GM23338 (cell line): Measurements from ENCODE around the gene IRF8. TPM values are rescaled to one million over a fixed set of nuclear protein-coding genes. Genes with fewer than 3 reads are reported as not detected.

Experiments used
- ATAC-seq: fragments of 200-7000 bp; cut with Tn5 transposase; 3 replicates; pipeline ENCODE4 v1.9.1; 2020
- DNase-seq: peaks from one replicate; pipeline ENCODE4 v3.0.0-alpha.2; 2015; ENCODE audit warnings: low spot score
- H2AFZ ChIP-seq: fragments of 200-600 bp; sonication (generic); 2 replicates; pipeline ENCODE4 v1.8.0; 2016; ENCODE audit warnings: antibody characterized with exemption, mild to moderate bottlenecking, moderate library complexity
- H3F3A ChIP-seq: fragments of 200-600 bp; sonication (generic); replicated peaks from 2 replicates; pipeline ENCODE4 v1.8.0; 2017; ENCODE audit warnings: antibody characterized with exemption, mixed run types, low read depth
- H3K27ac ChIP-seq: fragments of 200-600 bp; sonication (generic); 2 replicates; pipeline ENCODE4 v1.6.1; 2016; ENCODE audit warnings: low read depth
- H3K27me3 ChIP-seq: fragments of 200-600 bp; sonication (generic); 2 replicates; pipeline ENCODE4 v1.8.0; 2016; ENCODE audit warnings: mild to moderate bottlenecking, mixed run types, moderate library complexity; ENCODE audit not compliant: insufficient read depth
- H3K36me3 ChIP-seq: fragments of 200-600 bp; sonication (generic); 2 replicates; pipeline ENCODE4 v1.8.0; 2016; ENCODE audit warnings: mild to moderate bottlenecking; ENCODE audit not compliant: insufficient read depth
- H3K4me1 ChIP-seq: fragments of 200-600 bp; sonication (generic); 2 replicates; pipeline ENCODE4 v1.8.0; 2016; ENCODE audit warnings: mild to moderate bottlenecking, moderate library complexity; ENCODE audit not compliant: insufficient read depth
- H3K4me2 ChIP-seq: fragments of 200-600 bp; sonication (generic); 2 replicates; pipeline ENCODE4 v1.7.1; 2017; ENCODE audit warnings: mixed run types
- H3K4me3 ChIP-seq: fragments of 200-600 bp; sonication (generic); 2 replicates; pipeline ENCODE4 v1.6.1; 2016; ENCODE audit warnings: mixed run types
- H3K79me2 ChIP-seq: fragments of 200-600 bp; sonication (generic); replicated peaks from 2 replicates; pipeline ENCODE4 v1.8.0; 2017; ENCODE audit warnings: mild to moderate bottlenecking; ENCODE audit not compliant: insufficient read depth
- H3K9me2 ChIP-seq: fragments of 200-600 bp; sonication (generic); 2 replicates; pipeline ENCODE4 v1.8.0; 2017; ENCODE audit not compliant: insufficient read depth
- H4K20me1 ChIP-seq: fragments of 200-600 bp; sonication (generic); replicated peaks from 2 replicates; pipeline ENCODE4 v1.8.0; 2017; ENCODE audit warnings: mild to moderate bottlenecking; ENCODE audit not compliant: insufficient read depth
- H3K27ac Mint-ChIP-seq: 2 replicates; pipeline ENCODE4 v1.8.0; 2020; ENCODE audit warnings: inconsistent platforms, mild to moderate bottlenecking, moderate library complexity, mixed read lengths
- H3K27me3 Mint-ChIP-seq: 3 replicates; pipeline ENCODE4 v1.8.0; 2022; ENCODE audit warnings: low read depth, mild to moderate bottlenecking, moderate library complexity, mixed read lengths, inconsistent platforms; ENCODE audit not compliant: insufficient read depth, poor library complexity
- H3K36me3 Mint-ChIP-seq: 3 replicates; pipeline ENCODE4 v1.8.0; 2021; ENCODE audit warnings: low read depth, mild to moderate bottlenecking, inconsistent platforms, moderate library complexity, mixed read lengths
- H3K4me1 Mint-ChIP-seq: 3 replicates; pipeline ENCODE4 v1.8.0; 2020; ENCODE audit warnings: mild to moderate bottlenecking, inconsistent platforms, mixed read lengths
- H3K4me3 Mint-ChIP-seq: 3 replicates; pipeline ENCODE4 v1.8.0; 2021; ENCODE audit warnings: moderate library complexity, mild to moderate bottlenecking, inconsistent platforms, mixed read lengths
- H3K9me3 Mint-ChIP-seq: 3 replicates; pipeline ENCODE4 v1.8.0; 2020; ENCODE audit warnings: moderate library complexity, mild to moderate bottlenecking, inconsistent platforms, mixed read lengths
- EZH2 ChIP-seq: fragments of 200-600 bp; sonication (generic); IDR thresholded peaks from one replicate; pipeline ENCODE4 v1.8.0; 2017; ENCODE audit warnings: antibody characterized with exemption, mild to moderate bottlenecking, low read depth; ENCODE audit not compliant: unreplicated experiment
- EZH2phosphoT487 ChIP-seq: fragments of 200-600 bp; sonication (generic); IDR thresholded peaks from one replicate; pipeline ENCODE4 v1.8.1; 2018; ENCODE audit warnings: antibody characterized with exemption; ENCODE audit not compliant: unreplicated experiment
- JUNB ChIP-seq: IDR thresholded peaks from one replicate; pipeline ENCODE4 v1.6.1; 2016; ENCODE audit warnings: antibody characterized with exemption; ENCODE audit not compliant: unreplicated experiment
- NANOG ChIP-seq: IDR thresholded peaks from 2 replicates; pipeline ENCODE4 v1.6.1; 2016; ENCODE audit warnings: antibody characterized with exemption, borderline replicate concordance
- POLR2AphosphoS5 ChIP-seq: IDR thresholded peaks from 2 replicates; pipeline ENCODE4 v1.6.1; 2016; ENCODE audit warnings: antibody characterized with exemption, low read depth
- STAT1 ChIP-seq: IDR thresholded peaks from one replicate; pipeline ENCODE4 v1.6.1; 2016; ENCODE audit warnings: antibody characterized with exemption; ENCODE audit not compliant: unreplicated experiment
- ZNF114 ChIP-seq: fragments of 250-450 bp; sonication (Bioruptor Pico); IDR thresholded peaks from 2 replicates; pipeline ENCODE4 v1.5.0; 2020; ENCODE audit warnings: mild to moderate bottlenecking, moderate library complexity
- ZNF462 ChIP-seq: fragments of 250-450 bp; sonication (Bioruptor Pico); IDR thresholded peaks from 2 replicates; pipeline ENCODE4 v1.5.0; 2020; ENCODE audit warnings: mild to moderate bottlenecking, moderate library complexity
- polyA plus RNA-seq: library from polyadenylated mRNA; unstranded; fragments of >200 nt; fragmentation: Nextera tagmentation; extraction: Ambion mirVana; gene quantifications from 2 replicates; pipeline ENCODE4 v1.2.1, GENCODE V29; 2016
- total RNA-seq: library from RNA; depleted of rRNA; stranded (reverse); fragments of >200 nt; shearing (Covaris generic); gene quantifications from 2 replicates; pipeline ENCODE4 v1.2.3, GENCODE V29; 2014
- TF ChIP-seq, protein P1 (sequence below): IDR thresholded peaks from one replicate; pipeline ENCODE4 v1.6.1; 2018; ENCODE audit warnings: antibody characterized with exemption; ENCODE audit not compliant: unreplicated experiment

IRF8 gene
- total and polyA plus RNA-seq, 2 experiments from 2014 or later: 0.47 to 2.8 TPM

GRCh38 chr16:85948616-85949265 lies 49.8 kb downstream of the IRF8 start (continued):
- TF ChIP-seq, protein P1, sequence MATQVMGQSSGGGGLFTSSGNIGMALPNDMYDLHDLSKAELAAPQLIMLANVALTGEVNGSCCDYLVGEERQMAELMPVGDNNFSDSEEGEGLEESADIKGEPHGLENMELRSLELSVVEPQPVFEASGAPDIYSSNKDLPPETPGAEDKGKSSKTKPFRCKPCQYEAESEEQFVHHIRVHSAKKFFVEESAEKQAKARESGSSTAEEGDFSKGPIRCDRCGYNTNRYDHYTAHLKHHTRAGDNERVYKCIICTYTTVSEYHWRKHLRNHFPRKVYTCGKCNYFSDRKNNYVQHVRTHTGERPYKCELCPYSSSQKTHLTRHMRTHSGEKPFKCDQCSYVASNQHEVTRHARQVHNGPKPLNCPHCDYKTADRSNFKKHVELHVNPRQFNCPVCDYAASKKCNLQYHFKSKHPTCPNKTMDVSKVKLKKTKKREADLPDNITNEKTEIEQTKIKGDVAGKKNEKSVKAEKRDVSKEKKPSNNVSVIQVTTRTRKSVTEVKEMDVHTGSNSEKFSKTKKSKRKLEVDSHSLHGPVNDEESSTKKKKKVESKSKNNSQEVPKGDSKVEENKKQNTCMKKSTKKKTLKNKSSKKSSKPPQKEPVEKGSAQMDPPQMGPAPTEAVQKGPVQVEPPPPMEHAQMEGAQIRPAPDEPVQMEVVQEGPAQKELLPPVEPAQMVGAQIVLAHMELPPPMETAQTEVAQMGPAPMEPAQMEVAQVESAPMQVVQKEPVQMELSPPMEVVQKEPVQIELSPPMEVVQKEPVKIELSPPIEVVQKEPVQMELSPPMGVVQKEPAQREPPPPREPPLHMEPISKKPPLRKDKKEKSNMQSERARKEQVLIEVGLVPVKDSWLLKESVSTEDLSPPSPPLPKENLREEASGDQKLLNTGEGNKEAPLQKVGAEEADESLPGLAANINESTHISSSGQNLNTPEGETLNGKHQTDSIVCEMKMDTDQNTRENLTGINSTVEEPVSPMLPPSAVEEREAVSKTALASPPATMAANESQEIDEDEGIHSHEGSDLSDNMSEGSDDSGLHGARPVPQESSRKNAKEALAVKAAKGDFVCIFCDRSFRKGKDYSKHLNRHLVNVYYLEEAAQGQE: no peak
- no peak for TF ChIP-seq EZH2phosphoT487
- TF ChIP-seq POLR2AphosphoS5: no peak

DNA sequence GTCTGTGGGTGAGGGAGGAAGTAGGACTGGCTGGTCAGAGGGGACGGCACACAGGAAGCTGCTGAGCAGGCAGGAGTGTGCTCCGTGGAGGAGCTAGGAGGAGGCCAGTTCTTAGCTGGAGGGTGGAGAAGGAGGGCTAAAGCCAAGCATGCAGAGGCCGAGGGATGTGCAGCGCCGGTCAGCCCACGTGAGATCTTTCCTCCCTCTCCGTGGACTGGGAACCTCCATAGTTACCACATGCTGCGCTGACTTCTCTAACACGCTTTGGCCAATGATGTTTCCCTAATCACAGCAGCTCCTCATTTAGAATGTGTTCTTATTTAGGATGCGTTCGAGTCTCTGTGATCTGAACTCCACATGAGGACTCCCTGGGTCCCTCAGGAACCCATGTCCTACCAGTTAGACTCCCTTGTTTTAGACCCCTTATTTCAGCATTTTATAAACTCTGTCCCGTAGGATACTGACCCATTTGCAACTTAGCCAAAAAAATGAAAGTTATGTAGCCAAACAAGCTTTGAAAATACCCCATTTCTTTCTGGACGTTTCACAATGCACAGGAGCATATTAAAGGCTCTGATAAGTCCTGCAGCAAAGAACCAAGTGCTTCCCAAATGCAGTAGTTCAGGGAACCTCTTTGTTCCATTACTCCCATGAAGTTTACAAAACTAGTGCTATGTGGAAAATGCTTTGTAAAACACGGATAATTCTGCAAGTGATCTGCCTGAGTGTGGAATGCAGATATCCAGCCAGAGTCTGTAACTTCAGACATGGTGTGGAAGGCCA lies 51.4 kb downstream of the IRF8 start:
- H3K27me3 Mint-ChIP-seq: peaks cover 5% of the 10 kb centered on the region
- no peak for ATAC-seq
- no peaks in the 10 kb centered on the region for H3K36me3 ChIP-seq
- TF ChIP-seq NANOG: no peak
- TF ChIP-seq POLR2AphosphoS5: no peak
- TF ChIP-seq, protein P1: no peak
- TF ChIP-seq STAT1: no peak
- TF ChIP-seq ZNF114 (CRISPR knock-in tag): no peak
- TF ChIP-seq EZH2phosphoT487: no peak
- no peak for TF ChIP-seq ZNF462 (CRISPR knock-in tag)
- TF ChIP-seq EZH2: no peak
- no peak for TF ChIP-seq JUNB

More for the DNA sequence above, 51.4 kb downstream of the IRF8 start:
- Mint-ChIP-seq H3K27ac (no peak overlapping the region), H3K4me1 (peaks cover 3% of the 10 kb centered on the region; the same call in 2 of the 3 replicates), H3K4me3 (no peak overlapping the region), H3K36me3 (no peaks in the 10 kb centered on the region), H3K9me3 (no peaks in the 10 kb centered on the region)
- no peaks in the 10 kb centered on the region for H3F3A ChIP-seq
- no peak overlapping the region for H3K27ac ChIP-seq
- H3K79me2 ChIP-seq: no peaks in the 10 kb centered on the region
- no peaks in the 10 kb centered on the region for H3K4me1 ChIP-seq
- no peak overlapping the region for H3K4me2 ChIP-seq
- H3K4me3 ChIP-seq: no peak overlapping the region
- no peaks in the 10 kb centered on the region for H4K20me1 ChIP-seq
- H3K9me2 ChIP-seq: no peaks in the 10 kb centered on the region
- DNase-seq: no peak
- H2AFZ ChIP-seq: no peak overlapping the region
- H3K27me3 ChIP-seq: no peaks in the 10 kb centered on the region
